NCI-H748 (cell line): Measurements from ENCODE around the gene MYRIP.
"Not testable (repeated sequence)": the region's sequence is repeated elsewhere in the genome, so short reads cannot be mapped to it uniquely, and the experiment has no call there.

Experiments used
- DNase-seq: peaks from one replicate; lab custom pipeline; 2025; ENCODE audit not compliant: unreplicated experiment; lab: John Stamatoyannopoulos, UW

Gene MYRIP

GRCh38 chr3:39809181-39809994, at the start of gene MYRIP:
Gene MYRIP, plus strand, starts transcription at chr3:39809609. Its CDS starts 91,208 bp downstream, at chr3:39900817.
- peak; percentile 81 for DNase-seq

- no peak for DNase-seq
Measured at GRCh38 chr3:39760325-39760724, 49.1 kb upstream of the MYRIP start.

GRCh38 chr3:39762537-39763070, 46.8 kb upstream of the MYRIP start:
- no peak for DNase-seq

GRCh38 chr3:39763390-39763789, 46.0 kb upstream of the MYRIP start:
- DNase-seq = no peak

GRCh38 chr3:39765575-39765974, 43.8 kb upstream of the MYRIP start:
- DNase-seq = no peak

- DNase-seq = no peak
Measured at GRCh38 chr3:39766433-39766832, 43.0 kb upstream of the MYRIP start.

GRCh38 chr3:39766909-39767308, 42.5 kb upstream of the MYRIP start:
- DNase-seq = not testable (repeated sequence)

- DNase-seq = not testable (repeated sequence)
Measured at GRCh38 chr3:39778168-39778567, 31.2 kb upstream of the MYRIP start.

GRCh38 chr3:39779511-39780230, 29.7 kb upstream of the MYRIP start:
- no peak for DNase-seq

- DNase-seq = no peak
Measured at GRCh38 chr3:39780352-39780751, 29.1 kb upstream of the MYRIP start.

GRCh38 chr3:39781025-39781424, 28.4 kb upstream of the MYRIP start:
- DNase-seq = no peak

GRCh38 chr3:39781632-39782031, 27.8 kb upstream of the MYRIP start:
- no peak for DNase-seq

GRCh38 chr3:39783680-39784079, 25.7 kb upstream of the MYRIP start:
- no peak for DNase-seq

GRCh38 chr3:39784922-39785321, 24.5 kb upstream of the MYRIP start:
- no peak for DNase-seq

GRCh38 chr3:39788128-39788883, 21.1 kb upstream of the MYRIP start:
- no peak for DNase-seq

GRCh38 chr3:39791603-39792002, 17.8 kb upstream of the MYRIP start:
- DNase-seq = no peak

GRCh38 chr3:39794880-39795279, 14.5 kb upstream of the MYRIP start:
- no peak for DNase-seq

- DNase-seq = no peak
Measured at GRCh38 chr3:39801216-39801615, 8.2 kb upstream of the MYRIP start.

- not testable (repeated sequence) for DNase-seq
Measured at GRCh38 chr3:39802486-39802885, 6.9 kb upstream of the MYRIP start.

- no peak for DNase-seq
Measured at GRCh38 chr3:39803956-39804355, 5.5 kb upstream of the MYRIP start.

- no peak for DNase-seq
Measured at GRCh38 chr3:39804951-39805350, 4.5 kb upstream of the MYRIP start.
